Measurements from ENCODE around the gene ARMH4.

ARMH4 gene

GRCh38 chr14:58026219-58026618 is 125.8 kb downstream of the ARMH4 start:
- no peak for DNase-seq

GRCh38 chr14:58014778-58015177 is 137.2 kb downstream of the ARMH4 start:
- DNase-seq, result no peak

GRCh38 chr14:58002618-58003017 is 149.4 kb downstream of the ARMH4 start:
- no peak for DNase-seq

GRCh38 chr14:57999979-58000378 is 152.0 kb downstream of the ARMH4 start:
- DNase-seq, result no peak

- no peak for DNase-seq
Observed at GRCh38 chr14:57999471-57999870, 152.5 kb downstream of the ARMH4 start.

- DNase-seq, result no peak
Observed at GRCh38 chr14:57998766-57999165, 153.2 kb downstream of the ARMH4 start.

GRCh38 chr14:57991353-57991752 is 160.7 kb downstream of the ARMH4 start:
- no peak for DNase-seq

- DNase-seq, result no peak
Observed at GRCh38 chr14:57988445-57988844, 163.6 kb downstream of the ARMH4 start.

- no peak for DNase-seq
Observed at GRCh38 chr14:57987596-57988300, 164.3 kb downstream of the ARMH4 start.

GRCh38 chr14:57987051-57987450 is 165.0 kb downstream of the ARMH4 start:
- no peak for DNase-seq

GRCh38 chr14:57982804-57983634 is 169.0 kb downstream of the ARMH4 start:
- DNase-seq, result no peak

GRCh38 chr14:57981817-57982560 is 170.0 kb downstream of the ARMH4 start:
- no peak for DNase-seq

GRCh38 chr14:57979376-57980048 is 172.5 kb downstream of the ARMH4 start:
- no peak for DNase-seq

GRCh38 chr14:57976701-57977100 is 175.3 kb downstream of the ARMH4 start:
- DNase-seq, result no peak

GRCh38 chr14:57974896-57975295 is 177.1 kb downstream of the ARMH4 start:
- DNase-seq, result no peak

- no peak for DNase-seq
Observed at GRCh38 chr14:57970594-57970993, 181.4 kb downstream of the ARMH4 start.

GRCh38 chr14:57970175-57970574 is 181.8 kb downstream of the ARMH4 start:
- DNase-seq, result peak in 1 of 5 donors; percentile 35

GRCh38 chr14:57963071-57963470 is 188.9 kb downstream of the ARMH4 start:
- no peak for DNase-seq

GRCh38 chr14:57962325-57963035 is 189.5 kb downstream of the ARMH4 start:
- DNase-seq, result no peak

GRCh38 chr14:57961786-57962060 is 190.3 kb downstream of the ARMH4 start:
- no peak for DNase-seq

- no peak for DNase-seq
Observed at GRCh38 chr14:57960946-57961785, 190.8 kb downstream of the ARMH4 start.

GRCh38 chr14:57957441-57957840 is 194.6 kb downstream of the ARMH4 start:
- no peak for DNase-seq
